Inflammatory macrophage treated with lipopolysaccharide for 4 hours (primary cell): ENCODE results near the gene IZUMO2.
"Not testable (repeated sequence)": the region's sequence is repeated elsewhere in the genome, so short reads cannot be mapped to it uniquely, and the experiment has no call there.

Source experiments
- DNase-seq: peaks from one replicate; pipeline ENCODE4 v3.0.0-alpha.2; 2020

The IZUMO2 gene

DNA sequence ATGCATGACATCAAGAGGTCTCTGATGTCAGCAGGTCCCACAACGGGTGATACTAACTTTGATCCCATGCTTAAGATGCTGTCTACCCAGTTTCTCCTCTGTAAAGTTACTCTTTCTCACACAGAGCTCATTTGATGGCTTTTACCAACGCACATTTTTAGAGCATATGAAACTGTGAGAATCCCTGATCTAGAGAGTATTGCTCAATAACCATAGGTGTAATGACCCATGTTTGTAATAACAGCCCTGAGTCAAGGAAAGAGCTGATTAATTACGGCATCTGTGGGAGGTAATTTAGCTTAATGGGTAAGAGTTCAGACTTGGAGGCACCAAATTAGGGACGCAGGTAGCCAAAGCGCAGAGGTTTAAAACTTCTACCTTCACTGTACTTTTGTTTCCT is 18.0 kb upstream of the IZUMO2 start:
- no peak for DNase-seq

GRCh38 chr19:50178859-50179537 is 15.9 kb upstream of the IZUMO2 start:
- DNase-seq, result no peak

GRCh38 chr19:50178320-50178719 is 15.2 kb upstream of the IZUMO2 start:
- DNase-seq, result no peak

- DNase-seq, result no peak
These were observed 13.7 kb upstream of the IZUMO2 start for GRCh38 chr19:50176775-50177174.

- no peak for DNase-seq
These were observed 12.8 kb upstream of the IZUMO2 start for GRCh38 chr19:50175924-50176323.

- DNase-seq, result no peak
These were observed 11.2 kb upstream of the IZUMO2 start for GRCh38 chr19:50174100-50174793.

GRCh38 chr19:50173127-50173526 is 10.0 kb upstream of the IZUMO2 start:
- peak; percentile 8 for DNase-seq

GRCh38 chr19:50172726-50173125 is 9.6 kb upstream of the IZUMO2 start:
- no peak for DNase-seq

DNA sequence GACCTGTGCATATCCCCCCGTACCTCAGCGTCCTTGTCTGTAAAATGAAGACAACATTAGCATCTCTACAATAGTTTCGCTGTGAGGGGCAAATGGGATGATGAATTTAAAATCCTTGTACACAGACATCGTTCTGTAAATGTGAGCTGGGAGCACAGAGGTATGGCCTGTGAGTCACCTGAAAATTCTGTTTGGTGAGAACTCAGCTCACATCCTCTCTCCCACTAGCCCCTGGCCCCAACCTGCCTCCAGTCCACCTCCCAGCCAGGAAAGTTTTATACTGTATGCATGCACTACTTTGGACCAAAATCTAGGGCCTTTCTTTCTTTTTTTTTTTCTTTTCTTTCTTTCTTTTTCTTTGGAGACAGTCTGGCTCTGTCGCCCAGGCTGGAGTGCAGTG is 8.7 kb upstream of the IZUMO2 start:
- no peak for DNase-seq

GRCh38 chr19:50167314-50167721 is 4.2 kb upstream of the IZUMO2 start:
- DNase-seq, result no peak

DNA sequence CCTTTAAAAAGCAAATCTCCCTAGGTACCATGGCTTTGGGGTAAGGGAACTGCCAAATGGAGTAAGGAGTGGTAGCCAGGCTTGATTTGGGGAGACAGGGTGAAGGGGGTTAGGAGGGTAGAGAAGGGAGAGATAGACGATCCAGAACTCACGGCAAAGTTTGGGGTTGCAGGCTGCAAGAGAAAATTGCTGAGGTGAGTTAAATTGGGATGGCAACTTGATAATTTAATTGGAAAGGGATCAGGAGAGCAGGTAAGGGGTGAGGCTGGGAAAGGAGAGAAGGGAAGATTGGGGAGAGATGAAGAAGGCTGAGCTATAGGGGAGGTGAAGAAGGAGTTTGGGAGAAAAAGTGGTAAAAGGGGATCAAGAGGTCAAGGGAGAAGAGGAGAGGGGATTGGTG is 4.0 kb downstream of the IZUMO2 start:
- no peak for DNase-seq

GRCh38 chr19:50158577-50158976 is 4.5 kb downstream of the IZUMO2 start:
- DNase-seq, result no peak

GRCh38 chr19:50155520-50156109 is 7.5 kb downstream of the IZUMO2 start:
- DNase-seq, result no peak

DNA sequence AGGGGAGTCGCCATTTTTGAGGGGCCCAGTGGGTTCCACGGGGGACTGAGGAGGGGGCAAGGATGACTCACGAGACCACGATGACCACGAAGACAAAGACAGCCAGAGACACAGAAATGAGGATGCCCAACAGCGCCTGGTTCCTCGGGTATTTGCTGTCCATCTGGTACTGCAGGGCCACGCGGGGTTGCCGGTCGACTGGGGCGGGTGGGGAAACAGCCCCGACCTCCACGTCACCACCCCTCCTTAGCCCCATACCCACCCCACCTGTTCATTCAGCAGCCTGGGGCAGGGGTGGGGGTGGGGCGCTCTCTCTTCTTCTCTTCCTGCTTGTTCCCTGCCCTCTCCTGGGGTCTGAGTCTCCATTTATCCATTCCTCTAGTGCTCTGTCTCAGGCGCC is 8.6 kb downstream of the IZUMO2 start:
- no peak for DNase-seq

- DNase-seq, result no peak
These were observed 10.5 kb downstream of the IZUMO2 start for GRCh38 chr19:50152578-50152977.

DNA sequence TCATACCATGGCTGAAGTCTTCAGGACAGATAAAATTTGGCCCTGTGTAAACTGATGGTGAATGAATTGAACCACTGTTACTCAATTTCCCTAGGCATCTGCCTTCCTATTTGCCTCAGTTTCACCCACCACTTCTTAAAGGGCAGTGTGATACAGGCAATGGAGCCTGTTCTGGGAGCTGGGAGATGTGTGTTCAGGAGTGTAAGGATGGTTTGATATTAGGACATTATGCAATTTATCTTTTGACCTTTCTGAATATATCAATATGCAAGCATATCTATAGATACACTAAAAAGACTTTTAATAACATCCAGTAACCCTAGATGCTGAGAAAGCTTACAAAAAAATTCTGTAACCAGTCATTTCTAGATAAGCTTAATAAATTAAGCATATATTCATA is 14.6 kb downstream of the IZUMO2 start:
- no peak for DNase-seq

- DNase-seq, result peak; percentile 71
These were observed 15.3 kb downstream of the IZUMO2 start for GRCh38 chr19:50147462-50148423.

DNA sequence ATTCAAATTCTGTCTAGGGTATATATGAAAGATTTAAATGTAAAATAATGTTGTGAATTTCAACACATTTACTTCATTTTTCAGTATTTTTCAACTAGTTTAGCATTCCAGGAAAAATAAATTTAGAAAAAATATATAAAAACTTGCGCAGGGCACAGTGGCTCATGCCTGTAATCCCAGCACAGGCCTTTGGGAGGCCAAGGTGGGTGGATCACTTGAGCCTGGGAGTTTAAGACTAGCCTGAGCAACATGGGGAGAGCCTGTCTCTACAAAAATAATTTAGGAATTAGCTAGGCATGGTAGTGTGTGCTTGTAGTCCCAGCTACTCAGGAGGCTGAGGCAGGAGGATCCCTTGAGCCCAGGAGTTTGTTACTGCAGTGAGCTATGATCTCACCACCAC is 21.2 kb downstream of the IZUMO2 start:
- not testable (repeated sequence) for DNase-seq

DNA sequence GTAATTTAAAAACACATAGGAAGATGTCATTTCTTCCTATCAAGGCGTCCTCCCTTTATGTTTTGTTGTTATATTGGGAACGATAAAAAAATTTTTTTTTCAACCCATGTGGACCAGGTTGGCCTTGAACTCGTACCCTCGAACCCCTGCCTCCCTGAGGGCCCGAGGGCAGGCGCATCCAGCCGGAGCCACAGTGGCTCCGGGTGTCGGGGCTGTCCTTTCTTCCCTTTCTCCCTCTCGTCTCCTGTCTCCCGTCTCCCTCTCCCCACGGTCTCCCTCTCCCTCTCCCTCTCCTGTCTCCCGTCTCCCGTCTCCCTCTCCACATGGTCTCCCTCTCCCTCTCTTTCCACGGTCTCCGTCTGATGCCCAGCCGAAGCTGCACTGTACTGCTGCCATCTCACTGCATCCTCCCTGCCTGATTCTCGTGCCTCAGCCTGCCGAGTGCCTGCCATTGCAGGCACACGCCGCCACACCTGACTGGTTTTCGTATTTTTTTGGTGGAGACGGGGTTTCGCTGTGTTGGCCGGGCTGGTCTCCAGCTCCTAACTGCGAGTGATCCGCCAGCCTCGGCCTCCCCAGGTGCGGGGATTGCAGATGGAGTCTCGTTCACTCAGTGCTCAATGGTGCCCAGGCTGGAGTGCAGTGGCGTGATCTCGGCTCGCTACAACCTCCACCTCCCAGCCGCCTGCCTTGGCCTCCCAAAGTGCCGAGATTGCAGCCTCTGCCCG is 22.8 kb downstream of the IZUMO2 start:
- not testable (repeated sequence) for DNase-seq

DNA sequence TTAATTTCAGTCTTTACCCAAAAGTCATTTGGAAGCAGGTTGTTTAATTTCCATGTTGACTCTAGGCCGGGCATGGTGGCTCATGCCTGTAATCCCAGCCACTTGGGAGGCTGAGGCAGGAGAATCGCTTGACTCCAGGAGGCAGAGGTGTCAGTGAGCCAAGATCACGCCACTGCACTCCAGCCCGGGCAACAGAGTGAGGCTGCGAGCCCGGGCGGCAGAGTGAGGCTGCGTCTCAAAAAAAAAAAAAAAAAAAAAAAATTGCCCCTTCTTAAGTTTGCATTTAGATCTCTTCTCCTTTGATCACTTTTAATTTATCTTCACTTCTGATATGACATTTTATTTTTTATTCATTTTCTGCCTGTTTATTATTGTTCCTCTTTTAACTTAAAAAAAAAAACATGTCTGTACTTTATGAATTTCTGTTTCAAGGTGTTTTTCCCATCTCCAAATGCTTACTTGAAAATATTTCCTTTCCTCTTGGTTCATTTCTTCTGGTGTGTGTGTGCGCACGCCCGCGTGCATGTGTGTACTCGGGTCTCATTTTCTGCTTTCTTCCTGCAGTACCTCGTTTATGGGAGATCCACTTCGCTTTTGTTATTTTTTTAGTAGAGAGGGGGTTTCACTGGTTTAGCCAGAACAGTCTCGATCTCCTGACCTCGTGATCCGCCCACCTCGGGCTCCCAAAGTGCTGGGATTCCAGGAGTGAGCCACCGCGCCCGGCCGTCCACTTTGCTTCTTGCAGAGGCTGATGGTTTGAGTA is 26.3 kb downstream of the IZUMO2 start:
- DNase-seq, result not testable (repeated sequence)

GRCh38 chr19:50135856-50136602 is 27.1 kb downstream of the IZUMO2 start:
- DNase-seq, result not testable (repeated sequence)
